K562 (cell line): ENCODE data around the gene PRKCB. TPM values are rescaled to one million over a fixed set of nuclear protein-coding genes. Genes with fewer than 3 reads are reported as not detected.

ENCODE experiments used
- ARID1B ChIP-seq: fragments of 450-650 bp; IDR thresholded peaks from 2 replicates; pipeline ENCODE4 v1.6.1; 2016; ENCODE audit warnings: antibody characterized with exemption, mild to moderate bottlenecking, inconsistent platforms
- C11orf30 ChIP-seq: fragments of 450-650 bp; IDR thresholded peaks from 2 replicates; pipeline ENCODE4 v1.6.1; 2016; ENCODE audit warnings: low read depth, mild to moderate bottlenecking
- CEBPG ChIP-seq, 3 experiments: fragments of 200-800 bp in 1 of 3; sonication (Bioruptor generic) in 1 of 3; sonication (generic) in 1 of 3; formaldehyde crosslinking in 1 of 3; IDR thresholded peaks in 2 of 3; conservative IDR thresholded peaks in 1 of 3; 2 replicates each; pipeline versions ENCODE4 v1.6.1 to v1.8.0; 2016 to 2022; ENCODE audit warnings: missing compliant biosample characterization in 2 of 3, missing genetic modification characterization in 2 of 3, mild to moderate bottlenecking in 1 of 3, missing genetic modification reagents in 1 of 3
- CREB1 ChIP-seq, 2 experiments: sonication (generic) in 1 of 2; formaldehyde crosslinking in 1 of 2; IDR thresholded peaks; 2 replicates each; pipeline versions ENCODE4 v1.6.1 to v1.8.0; 2012 to 2022; ENCODE audit warnings: inconsistent platforms in 1 of 2, mild to moderate bottlenecking in 1 of 2, missing genetic modification reagents in 1 of 2, moderate library complexity in 1 of 2
- CREB5 ChIP-seq: fragments of 250-450 bp; sonication (Bioruptor Pico); IDR thresholded peaks from 2 replicates; pipeline ENCODE4 v1.5.0; 2020; ENCODE audit warnings: mild to moderate bottlenecking
- DMBX1 ChIP-seq: fragments of 250-450 bp; sonication (Bioruptor Pico); IDR thresholded peaks from 2 replicates; pipeline ENCODE4 v1.8.0; 2022; ENCODE audit warnings: inconsistent platforms, mild to moderate bottlenecking, moderate library complexity, borderline replicate concordance
- DPF2 ChIP-seq: fragments of 450-650 bp; IDR thresholded peaks from 2 replicates; pipeline ENCODE4 v1.6.1; 2016
- ETV5 ChIP-seq: sonication (generic); formaldehyde crosslinking; IDR thresholded peaks from 2 replicates; pipeline ENCODE4 v1.4.0; 2020; ENCODE audit warnings: low read depth, mild to moderate bottlenecking, missing genetic modification reagents
- HDAC2 ChIP-seq: fragments of 450-650 bp; IDR thresholded peaks from 2 replicates; pipeline ENCODE4 v1.6.1; 2016; ENCODE audit warnings: mild to moderate bottlenecking
- MECOM ChIP-seq: fragments of 250-450 bp; sonication (Bioruptor Pico); IDR thresholded peaks from 2 replicates; pipeline ENCODE4 v1.8.0; 2022; ENCODE audit warnings: inconsistent platforms
- PHF21A ChIP-seq: fragments of 450-650 bp; IDR thresholded peaks from 2 replicates; pipeline ENCODE4 v1.6.1; 2017; ENCODE audit warnings: low read depth, borderline replicate concordance
- POLR2B ChIP-seq: fragments of 450-650 bp; IDR thresholded peaks from 2 replicates; pipeline ENCODE4 v1.6.1; 2018; ENCODE audit warnings: low read depth; ENCODE audit not compliant: partially characterized antibody
- SMARCE1 ChIP-seq: fragments of 450-650 bp; IDR thresholded peaks from 2 replicates; pipeline ENCODE4 v1.7.1; 2016; ENCODE audit warnings: mild to moderate bottlenecking
- SNIP1 ChIP-seq: fragments of 450-650 bp; IDR thresholded peaks from 2 replicates; pipeline ENCODE4 v1.7.1; 2017; ENCODE audit warnings: low read depth, mild to moderate bottlenecking
- TARDBP ChIP-seq: fragments of 450-650 bp; IDR thresholded peaks from 2 replicates; pipeline ENCODE4 v1.6.1; 2016
- UBTF ChIP-seq, 2 experiments: IDR thresholded peaks; 2 replicates each; pipeline ENCODE4 v1.6.1; 2012; ENCODE audit warnings: improper control_type of control experiment in 2 of 2, low read depth in 2 of 2, low read length in 2 of 2, borderline replicate concordance in 1 of 2
- ZEB2 ChIP-seq: fragments of 450-650 bp; IDR thresholded peaks from 2 replicates; pipeline ENCODE4 v1.6.1; 2016
- ZFP36 ChIP-seq: fragments of 150-350 bp; IDR thresholded peaks from 2 replicates; pipeline ENCODE4 v1.6.1; 2018; ENCODE audit warnings: low read length, low read depth; ENCODE audit not compliant: partially characterized antibody
- ZNF24 ChIP-seq: fragments of 450-650 bp; IDR thresholded peaks from 2 replicates; pipeline ENCODE4 v1.6.1; 2016
- ZNF76 ChIP-seq: fragments of 250-450 bp; sonication (Bioruptor Pico); IDR thresholded peaks from 2 replicates; pipeline ENCODE4 v1.4.0; 2020; ENCODE audit warnings: mild to moderate bottlenecking, moderate library complexity, borderline replicate concordance
- polyA plus RNA-seq, 8 experiments: library from polyadenylated mRNA; depleted of rRNA in 4 of 8; stranded (reverse) in 5 of 8; unstranded in 3 of 8; fragments of >200 nt; fragmentation: Nextera tagmentation in 2 of 8; fragmentation: Illumina TruSeq in 1 of 8; extraction: Ambion mirVana in 2 of 8; extraction: Trizol in 1 of 8; gene quantifications; 2 replicates each; pipeline versions ENCODE4 v1.2.1 to v1.2.3, GENCODE V29; 2011 to 2014; ENCODE audit warnings: inconsistent platforms in 1 of 8, missing spikeins in 1 of 8
- total RNA-seq, 7 experiments: library from RNA; depleted of rRNA in 6 of 7; stranded (reverse); fragments of >200 nt in 6 of 7; fragmentation: Illumina TruSeq in 2 of 7; extraction: Trizol in 2 of 7; gene quantifications; 2 replicates each; pipeline versions ENCODE4 v1.2.1 to v1.2.3, GENCODE V29; 2011 to 2021; ENCODE audit warnings: low replicate concordance in 1 of 7
- TF ChIP-seq, protein P1 (sequence below): sonication (generic); IDR thresholded peaks from 2 replicates; pipeline ENCODE4 v1.6.1; 2016
- TF ChIP-seq, protein P2 (sequence below): fragments of 450-650 bp; IDR thresholded peaks from 2 replicates; pipeline ENCODE4 v1.6.1; 2018; ENCODE audit not compliant: partially characterized antibody

The PRKCB gene
- total and polyA plus RNA-seq, 9 of the 15 experiments (the other 6 are each of a cell fraction or from before 2014, with no cell fraction given) = 49.9 to 276 (median 148) TPM

GRCh38 chr16:23948949-23949411, 113.2 kb downstream of the PRKCB start (continued):
- 0 out of 4 replicates have a peak, but pooled peaks of 1 of the 2 experiments have one; percentile 48 for TF ChIP-seq UBTF (IDR thresholded peaks at IDR 0.05; ENCODE audit: borderline replicate concordance in 1 of 2, low read depth in 2 of 2, low read length in 2 of 2)
- TF ChIP-seq ETV5 (CRISPR knock-in tag) = no peak
- peak; percentile 57; the same call in 1 of the 2 replicates for TF ChIP-seq DPF2
- peak; percentile 93 for TF ChIP-seq ZFP36
- no peak for TF ChIP-seq CREB1 (IDR thresholded peaks at IDR 0.05)
- TF ChIP-seq CREB1 (CRISPR knock-in tag; IDR thresholded peaks at IDR 0.05) = no peak
- TF ChIP-seq DMBX1 (CRISPR knock-in tag) = peak; percentile 30; the same call in 1 of the 2 replicates
- peak; percentile 67; the same call in 1 of the 2 replicates for TF ChIP-seq ZEB2
- no peak for TF ChIP-seq TARDBP
- TF ChIP-seq, protein P1, sequence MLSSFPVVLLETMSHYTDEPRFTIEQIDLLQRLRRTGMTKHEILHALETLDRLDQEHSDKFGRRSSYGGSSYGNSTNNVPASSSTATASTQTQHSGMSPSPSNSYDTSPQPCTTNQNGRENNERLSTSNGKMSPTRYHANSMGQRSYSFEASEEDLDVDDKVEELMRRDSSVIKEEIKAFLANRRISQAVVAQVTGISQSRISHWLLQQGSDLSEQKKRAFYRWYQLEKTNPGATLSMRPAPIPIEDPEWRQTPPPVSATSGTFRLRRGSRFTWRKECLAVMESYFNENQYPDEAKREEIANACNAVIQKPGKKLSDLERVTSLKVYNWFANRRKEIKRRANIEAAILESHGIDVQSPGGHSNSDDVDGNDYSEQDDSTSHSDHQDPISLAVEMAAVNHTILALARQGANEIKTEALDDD = peak; percentile 92
- no peak for TF ChIP-seq MECOM (CRISPR knock-in tag)
- TF ChIP-seq, protein P2, sequence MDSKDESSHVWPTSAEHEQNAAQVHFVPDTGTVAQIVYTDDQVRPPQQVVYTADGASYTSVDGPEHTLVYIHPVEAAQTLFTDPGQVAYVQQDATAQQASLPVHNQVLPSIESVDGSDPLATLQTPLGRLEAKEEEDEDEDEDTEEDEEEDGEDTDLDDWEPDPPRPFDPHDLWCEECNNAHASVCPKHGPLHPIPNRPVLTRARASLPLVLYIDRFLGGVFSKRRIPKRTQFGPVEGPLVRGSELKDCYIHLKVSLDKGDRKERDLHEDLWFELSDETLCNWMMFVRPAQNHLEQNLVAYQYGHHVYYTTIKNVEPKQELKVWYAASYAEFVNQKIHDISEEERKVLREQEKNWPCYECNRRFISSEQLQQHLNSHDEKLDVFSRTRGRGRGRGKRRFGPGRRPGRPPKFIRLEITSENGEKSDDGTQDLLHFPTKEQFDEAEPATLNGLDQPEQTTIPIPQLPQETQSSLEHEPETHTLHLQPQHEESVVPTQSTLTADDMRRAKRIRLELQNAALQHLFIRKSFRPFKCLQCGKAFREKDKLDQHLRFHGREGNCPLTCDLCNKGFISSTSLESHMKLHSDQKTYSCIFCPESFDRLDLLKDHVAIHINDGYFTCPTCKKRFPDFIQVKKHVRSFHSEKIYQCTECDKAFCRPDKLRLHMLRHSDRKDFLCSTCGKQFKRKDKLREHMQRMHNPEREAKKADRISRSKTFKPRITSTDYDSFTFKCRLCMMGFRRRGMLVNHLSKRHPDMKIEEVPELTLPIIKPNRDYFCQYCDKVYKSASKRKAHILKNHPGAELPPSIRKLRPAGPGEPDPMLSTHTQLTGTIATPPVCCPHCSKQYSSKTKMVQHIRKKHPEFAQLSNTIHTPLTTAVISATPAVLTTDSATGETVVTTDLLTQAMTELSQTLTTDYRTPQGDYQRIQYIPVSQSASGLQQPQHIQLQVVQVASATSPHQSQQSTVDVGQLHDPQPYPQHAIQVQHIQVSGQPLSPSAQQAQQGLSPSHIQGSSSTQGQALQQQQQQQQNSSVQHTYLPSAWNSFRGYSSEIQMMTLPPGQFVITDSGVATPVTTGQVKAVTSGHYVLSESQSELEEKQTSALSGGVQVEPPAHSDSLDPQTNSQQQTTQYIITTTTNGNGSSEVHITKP = no peak
- TF ChIP-seq POLR2B = no peak
- TF ChIP-seq CEBPG (CRISPR knock-in tag; IDR thresholded peaks at IDR 0.05) = peak; percentile 38
- TF ChIP-seq CEBPG (tag; conservative IDR thresholded peaks at IDR 0.05 in 1 of 2, IDR thresholded peaks at IDR 0.05 in 1 of 2) = no peak
- TF ChIP-seq SNIP1 = no peak
- TF ChIP-seq C11orf30 = peak; percentile 94
- TF ChIP-seq ZNF76 (CRISPR knock-in tag) = no peak
- 0 out of 2 replicates have a peak, but pooled peaks have one; percentile 34 for TF ChIP-seq ARID1B
- peak; percentile 97 for TF ChIP-seq ZNF24
- peak; percentile 21; the same call in 1 of the 2 replicates for TF ChIP-seq SMARCE1
- peak; percentile 39; the same call in 1 of the 2 replicates for TF ChIP-seq HDAC2
- no peak for TF ChIP-seq PHF21A
- no peak for TF ChIP-seq CREB5 (CRISPR knock-in tag)
